Measurements from ENCODE around the gene FKBP2. TPM values are rescaled to one million over a fixed set of nuclear protein-coding genes. Genes with fewer than 3 reads are reported as not detected.
A peak's percentile ranks its signal among the peaks of the same experiment; 100 is the strongest.
"Not testable (repeated sequence)": the region's sequence is repeated elsewhere in the genome, so short reads cannot be mapped to it uniquely, and the experiment has no call there.

Gene FKBP2
- total and polyA plus RNA-seq, 7 donors, result 49.2 to 213 (median 70.5) TPM

- TF ChIP-seq POLR2AphosphoS5 (IDR thresholded peaks at IDR 0.05) (no peak), EP300 (IDR thresholded peaks at IDR 0.05) (no peak), CTCF (IDR thresholded peaks at IDR 0.05) (no peak), POLR2A (IDR thresholded peaks at IDR 0.05) (no peak)
- Histone ChIP-seq H3K27me3 (no peaks in the 10 kb centered on the region), H3K4me1 (peaks cover 0 to 62% (median 38%) of the 10 kb centered on the region in 4 donors), H3K4me3 (peak overlapping the region; percentile 53 to 64 (median 56)), H3K36me3 (peaks cover 0 to 9% (median 4%) of the 10 kb centered on the region in 4 donors), H3K9me3 (no peaks in the 10 kb centered on the region), H3K27ac (peak overlapping the region; percentile 83 to 96 (median 90))
- WGBS, 2 donors, result 1 to 2% methylated on average over 6 of the region's 6 CpGs
- intact Hi-C loops (cut with DNase I), result loop anchor here (5.0 kb wide), 1 partner anchor 57 kb away; the partner anchor contains the start of gene CATSPERZ
- DNase-seq, result peak; percentile 84
Observed at GRCh38 chr11:64245401-64245796, 4.5 kb downstream of the FKBP2 start.

- 1% methylated on average over 46 of the region's 46 CpGs for WGBS, 2 donors
- DNase-seq, result peak; percentile 86
Observed at GRCh38 chr11:64245797-64246620, 5.1 kb downstream of the FKBP2 start.

GRCh38 chr11:64246621-64246870, 5.7 kb downstream of the FKBP2 start:
- H3K36me3 ChIP-seq, H3K9me3 ChIP-seq, DNase-seq, H3K27me3 ChIP-seq: not testable (repeated sequence)
- WGBS, 2 donors, result 1 to 2% methylated on average over 43 of the region's 43 CpGs
- peak overlapping the region; percentile 53 to 64 (median 56) for H3K4me3 ChIP-seq
- H3K4me1 ChIP-seq, result peaks cover 0 to 67% (median 44%) of the 10 kb centered on the region in 4 donors
- peak overlapping the region; percentile 83 to 96 (median 92) for H3K27ac ChIP-seq
- intact Hi-C loops (cut with DNase I), result loop anchor here (5.0 kb wide), 1 partner anchor 56 kb away; the partner anchor contains the start of gene CATSPERZ

More at GRCh38 chr11:64245797-64246620, 5.1 kb downstream of the FKBP2 start:
- TF ChIP-seq POLR2A (IDR thresholded peaks at IDR 0.05), result no peak
- TF ChIP-seq EP300 (IDR thresholded peaks at IDR 0.05), result no peak
- no peak for TF ChIP-seq CTCF (IDR thresholded peaks at IDR 0.05)
- peak in 2 of 4 donors; percentile 33 to 59 for TF ChIP-seq POLR2AphosphoS5 (IDR thresholded peaks at IDR 0.05)
- Histone ChIP-seq H3K4me3 (peak overlapping the region; percentile 53 to 64 (median 56)), H3K36me3 (peaks cover 0 to 9% (median 4%) of the 10 kb centered on the region in 4 donors), H3K4me1 (peaks cover 0 to 66% (median 43%) of the 10 kb centered on the region in 4 donors), H3K27me3 (no peaks in the 10 kb centered on the region), H3K27ac (peak overlapping the region; percentile 83 to 96 (median 90)), H3K9me3 (no peaks in the 10 kb centered on the region)
- intact Hi-C loops (cut with DNase I), result loop anchor here (5.0 kb wide), 1 partner anchor 56 kb away; the partner anchor contains the start of gene CATSPERZ

GRCh38 chr11:64246871-64247728, 6.2 kb downstream of the FKBP2 start, which contains the start of gene PPP1R14B:
Gene PPP1R14B (minus strand): TSS chr11:64246943. CDS start chr11:64246673, 270 bp downstream.
- Histone ChIP-seq H3K27ac (peak within 1 kb of the TSS; percentile 83 to 96 (median 92)), H3K4me3 (peak within 1 kb of the TSS; percentile 53 to 64 (median 56)), H3K36me3 (peaks cover 0 to 9% (median 4%) of the 10 kb centered on the region in 4 donors), H3K27me3 (no peaks in the 10 kb centered on the region), H3K9me3 (no peaks in the 10 kb centered on the region), H3K4me1 (peaks cover 0 to 67% (median 46%) of the 10 kb centered on the region in 4 donors)
- DNase-seq, result peak; percentile 93
- peak in 1 of 2 donors; percentile 32 for TF ChIP-seq POLR2A (IDR thresholded peaks at IDR 0.05)
- peak in 3 of 4 donors; percentile 40 to 65 (median 61) for TF ChIP-seq POLR2AphosphoS5 (IDR thresholded peaks at IDR 0.05)
- TF ChIP-seq EP300 (IDR thresholded peaks at IDR 0.05), result no peak
- TF ChIP-seq CTCF (IDR thresholded peaks at IDR 0.05), result peak in 1 of 4 experiments; percentile 4
- intact Hi-C loops (cut with DNase I), result loop anchor here (5.0 kb wide), 1 partner anchor 55 kb away; the partner anchor contains the start of gene CATSPERZ
- WGBS, 2 donors, result 1% methylated on average over 74 of the region's 74 CpGs

Data from sigmoid colon (tissue), 7 donors.